Neuronal stem cell (in vitro differentiated cells): ENCODE measurements around the gene NUDT6.
"Not testable (repeated sequence)": the region's sequence is repeated elsewhere in the genome, so short reads cannot be mapped to it uniquely, and the experiment has no call there.

ENCODE experiments used
- DNase-seq: peaks from one replicate; pipeline ENCODE4 v3.0.0-alpha.2; 2013; ENCODE audit warnings: low spot score
- H2AFZ ChIP-seq: one replicate; pipeline ENCODE4 v1.6.1; 2013; ENCODE audit warnings: mild to moderate bottlenecking, low read length, inconsistent platforms
- H2AK5ac ChIP-seq: 2 replicates; pipeline ENCODE4 v1.6.1; 2013; ENCODE audit warnings: low read depth, mild to moderate bottlenecking, inconsistent platforms, low read length, moderate library complexity, mixed read lengths
- H2BK120ac ChIP-seq: 2 replicates; pipeline ENCODE4 v1.6.1; 2013; ENCODE audit warnings: low read depth, mild to moderate bottlenecking, inconsistent platforms, low read length, moderate library complexity, mixed read lengths
- H2BK12ac ChIP-seq: one replicate; pipeline ENCODE4 v1.6.1; 2013; ENCODE audit warnings: low read length, inconsistent platforms
- H2BK15ac ChIP-seq: 2 replicates; pipeline ENCODE4 v1.6.1; 2013; ENCODE audit warnings: mild to moderate bottlenecking, low read length, inconsistent platforms, mixed read lengths
- H2BK5ac ChIP-seq: one replicate; pipeline ENCODE4 v1.6.1; 2013; ENCODE audit warnings: inconsistent platforms, mild to moderate bottlenecking, low read length, moderate library complexity
- H3K14ac ChIP-seq: one replicate; pipeline ENCODE4 v1.6.1; 2013; ENCODE audit warnings: low read length, inconsistent platforms
- H3K18ac ChIP-seq: 2 replicates; pipeline ENCODE4 v1.6.1; 2013; ENCODE audit warnings: low read length, inconsistent platforms
- H3K23ac ChIP-seq: 2 replicates; pipeline ENCODE4 v1.6.1; 2013; ENCODE audit warnings: low read depth, mild to moderate bottlenecking, mixed read lengths, low read length, inconsistent platforms; ENCODE audit not compliant: poor library complexity
- H3K27ac ChIP-seq: replicated peaks from 3 replicates; pipeline ENCODE4 v1.5.1; 2013; ENCODE audit warnings: low read length, inconsistent platforms
- H3K27me3 ChIP-seq, 3 experiments: 2 replicates each; pipeline ENCODE4 v1.6.1; 2013; ENCODE audit warnings: low read length in 3 of 3, mild to moderate bottlenecking in 2 of 3, inconsistent platforms in 1 of 3, low read depth in 1 of 3, mixed read lengths in 1 of 3, moderate library complexity in 1 of 3; ENCODE audit not compliant: control insufficient read depth in 3 of 3, insufficient read depth in 3 of 3
- H3K36me3 ChIP-seq, 2 donors: replicated peaks in 1 of 2; 2 replicates each; pipeline ENCODE4 v1.6.1; 2013; ENCODE audit warnings: low read length in 2 of 2; ENCODE audit not compliant: control insufficient read depth in 2 of 2, insufficient read depth in 2 of 2
- H3K4ac ChIP-seq: 2 replicates; pipeline ENCODE4 v1.6.1; 2013; ENCODE audit warnings: inconsistent platforms, mild to moderate bottlenecking, low read length, moderate library complexity
- H3K4me1 ChIP-seq, 2 donors: 1 replicate in 1 of 2; 2 replicates in 1 of 2; pipeline ENCODE4 v1.6.1; 2013; ENCODE audit warnings: low read length in 2 of 2, low read depth in 1 of 2; ENCODE audit not compliant: control insufficient read depth in 2 of 2, insufficient read depth in 1 of 2
- H3K4me2 ChIP-seq: one replicate; pipeline ENCODE4 v1.6.1; 2013; ENCODE audit warnings: mild to moderate bottlenecking, low read length, inconsistent platforms; ENCODE audit not compliant: insufficient read depth, poor library complexity, severe bottlenecking
- H3K4me3 ChIP-seq, 2 donors: 2 replicates each; pipeline ENCODE4 v1.5.1; 2013; ENCODE audit warnings: low read length in 2 of 2, mild to moderate bottlenecking in 2 of 2, inconsistent platforms in 1 of 2, moderate library complexity in 1 of 2
- H3K79me1 ChIP-seq: one replicate; pipeline ENCODE4 v1.6.1; 2013; ENCODE audit warnings: low read depth, mild to moderate bottlenecking, inconsistent platforms, low read length, moderate library complexity
- H3K9ac ChIP-seq: one replicate; pipeline ENCODE4 v1.6.1; 2013; ENCODE audit warnings: mild to moderate bottlenecking, low read depth, low read length, inconsistent platforms; ENCODE audit not compliant: poor library complexity
- H3K9me3 ChIP-seq, 2 donors: replicated peaks in 1 of 2; 2 replicates each; pipeline versions ENCODE3 to v1.6.1; 2013; ENCODE audit warnings: low read length in 2 of 2, mild to moderate bottlenecking in 2 of 2, inconsistent platforms in 1 of 2, low read depth in 1 of 2, mixed read lengths in 1 of 2, moderate library complexity in 1 of 2; ENCODE audit not compliant: control insufficient read depth in 2 of 2, insufficient read depth in 1 of 2
- H4K8ac ChIP-seq: one replicate; pipeline ENCODE4 v1.6.1; 2013; ENCODE audit warnings: low read depth, mild to moderate bottlenecking, inconsistent platforms, low read length, moderate library complexity
- H4K91ac ChIP-seq: one replicate; pipeline ENCODE4 v1.6.1; 2013; ENCODE audit warnings: low read length, low read depth, mild to moderate bottlenecking, inconsistent platforms; ENCODE audit not compliant: poor library complexity
- WGBS, 2 donors: extraction: QIAGEN DNeasy Blood & Tissue Kit; methylation state at CpG; one replicate each; pipeline ENCODE4 v1.1.7; 2013; ENCODE audit warnings: missing lambda C conversion rate in 2 of 2, mixed read lengths in 1 of 2; ENCODE audit not compliant: insufficient read length in 2 of 2, insufficient replicate concordance in 1 of 2; ENCODE audit errors: extremely low coverage in 2 of 2; 5-methylcytosine and 5-hydroxymethylcytosine counted together

NUDT6 gene

DNA sequence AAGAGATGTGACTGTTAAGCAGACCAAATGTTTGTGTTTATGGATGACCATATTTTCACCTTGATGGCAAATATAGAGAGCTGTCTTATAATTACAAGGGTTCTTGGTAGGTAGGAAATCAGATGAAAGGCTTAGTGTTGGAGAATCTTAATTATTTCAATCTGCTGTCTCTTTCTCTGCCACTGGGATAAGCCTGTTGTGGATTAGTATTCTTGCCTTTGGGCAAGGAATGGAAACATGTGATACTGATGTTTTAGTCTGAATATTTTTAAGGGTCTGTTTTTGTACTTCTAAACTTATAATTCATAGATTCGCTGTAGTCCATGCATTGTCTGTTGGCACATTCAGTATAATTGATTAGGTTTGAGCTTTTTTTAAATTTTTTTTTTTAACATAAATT lies 23.7 kb upstream of the NUDT6 start:
- Histone ChIP-seq H3K9me3 (peaks cover 2 to 8% of the 10 kb centered on the region in 2 donors), H3K4me2 (no peak overlapping the region), H2BK12ac (no peak overlapping the region), H3K36me3 (peaks cover 23 to 57% of the 10 kb centered on the region in 2 donors), H2BK15ac (no peak overlapping the region), H3K9ac (no peak overlapping the region), H3K4me3 (no peak overlapping the region), H3K14ac (no peak overlapping the region), H3K27ac (no peak overlapping the region), H2BK5ac (no peak overlapping the region), H3K27me3 (no peaks in the 10 kb centered on the region), H3K4me1 (no peaks in the 10 kb centered on the region), H3K18ac (no peak overlapping the region), H3K23ac (no peak overlapping the region), H2AK5ac (no peak overlapping the region), H4K91ac (no peak overlapping the region), H3K4ac (no peak overlapping the region), H2BK120ac (no peak overlapping the region), H3K79me1 (no peaks in the 10 kb centered on the region), H2AFZ (no peak overlapping the region), H4K8ac (no peak overlapping the region)
- DNase-seq, result no peak
- no CpG with 5 or more reads among the region's 1 CpG for WGBS, 2 donors

DNA sequence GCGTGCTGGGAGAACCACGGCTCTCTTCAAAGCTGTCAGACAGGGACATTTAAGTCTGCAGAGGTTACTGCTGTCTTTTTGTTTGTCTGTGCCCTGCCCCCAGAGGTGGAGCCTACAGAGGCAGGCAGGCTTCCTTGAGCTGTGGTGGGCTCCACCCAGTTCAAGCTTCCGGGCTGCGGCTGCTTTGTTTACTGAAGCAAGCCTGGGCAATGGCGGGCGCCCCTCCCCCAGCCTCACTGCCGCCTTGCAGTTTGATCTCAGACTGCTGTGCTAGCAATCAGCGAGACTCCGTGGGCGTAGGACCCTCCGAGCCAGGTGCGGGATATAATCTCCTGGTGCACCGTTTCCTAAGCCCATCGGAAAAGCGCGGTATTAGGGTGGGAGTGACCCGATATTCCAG lies 22.7 kb upstream of the NUDT6 start:
- DNase-seq, H3K9ac ChIP-seq, H2BK12ac ChIP-seq, H3K79me1 ChIP-seq, H2BK15ac ChIP-seq, H3K23ac ChIP-seq, H2BK120ac ChIP-seq, H2AK5ac ChIP-seq, H3K27ac ChIP-seq, H4K8ac ChIP-seq, H3K18ac ChIP-seq, H2BK5ac ChIP-seq, H3K9me3 ChIP-seq, H3K4me1 ChIP-seq, H3K4me3 ChIP-seq, H3K14ac ChIP-seq, H3K4ac ChIP-seq, H3K4me2 ChIP-seq, H2AFZ ChIP-seq, H4K91ac ChIP-seq, H3K27me3 ChIP-seq: not testable (repeated sequence)
- no CpG with 5 or more reads among the region's 17 CpGs for WGBS, 2 donors
- H3K36me3 ChIP-seq, result peaks cover 17 to 49% of the 10 kb centered on the region in 2 donors

DNA sequence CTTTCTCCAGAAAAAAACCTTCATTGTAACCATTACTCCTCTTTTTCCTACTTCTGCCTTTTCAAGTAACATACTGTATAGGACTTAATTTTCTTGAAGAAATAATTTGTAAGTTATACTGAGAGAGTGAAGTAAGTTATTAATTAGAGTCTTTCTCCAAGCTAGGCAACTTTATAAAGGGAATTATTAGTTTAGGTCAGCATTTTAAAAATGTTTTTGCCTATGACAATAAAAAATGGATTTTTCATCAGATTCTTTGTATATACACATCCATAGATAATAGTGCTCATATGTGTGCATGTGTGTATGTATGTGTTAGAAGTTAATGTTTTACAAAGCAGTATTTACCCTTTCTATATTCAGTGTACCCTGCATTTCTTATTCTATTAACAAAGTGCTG lies 10.4 kb upstream of the NUDT6 start:
- H3K4me2 ChIP-seq, result no peak overlapping the region
- peaks cover 0 to 2% of the 10 kb centered on the region in 2 donors for H3K9me3 ChIP-seq
- no peak overlapping the region for H2AK5ac ChIP-seq
- no peak overlapping the region for H4K8ac ChIP-seq
- no peak overlapping the region for H2BK5ac ChIP-seq
- H3K4me3 ChIP-seq, result no peak overlapping the region
- H3K4ac ChIP-seq, result no peak overlapping the region
- H2BK120ac ChIP-seq, result no peak overlapping the region
- no peak overlapping the region for H3K18ac ChIP-seq
- no peak overlapping the region for H3K23ac ChIP-seq
- H4K91ac ChIP-seq, result no peak overlapping the region
- H2BK12ac ChIP-seq, result no peak overlapping the region
- no peaks in the 10 kb centered on the region for H3K4me1 ChIP-seq
- DNase-seq, result no peak
- no peaks in the 10 kb centered on the region for H3K27me3 ChIP-seq
- H3K9ac ChIP-seq, result no peak overlapping the region
- H2BK15ac ChIP-seq, result no peak overlapping the region
- no peak overlapping the region for H3K27ac ChIP-seq
- H3K14ac ChIP-seq, result no peak overlapping the region
- no peak overlapping the region for H2AFZ ChIP-seq
- H3K79me1 ChIP-seq, result peaks cover 2% of the 10 kb centered on the region
- peaks cover 9 to 97% of the 10 kb centered on the region in 2 donors for H3K36me3 ChIP-seq

DNA sequence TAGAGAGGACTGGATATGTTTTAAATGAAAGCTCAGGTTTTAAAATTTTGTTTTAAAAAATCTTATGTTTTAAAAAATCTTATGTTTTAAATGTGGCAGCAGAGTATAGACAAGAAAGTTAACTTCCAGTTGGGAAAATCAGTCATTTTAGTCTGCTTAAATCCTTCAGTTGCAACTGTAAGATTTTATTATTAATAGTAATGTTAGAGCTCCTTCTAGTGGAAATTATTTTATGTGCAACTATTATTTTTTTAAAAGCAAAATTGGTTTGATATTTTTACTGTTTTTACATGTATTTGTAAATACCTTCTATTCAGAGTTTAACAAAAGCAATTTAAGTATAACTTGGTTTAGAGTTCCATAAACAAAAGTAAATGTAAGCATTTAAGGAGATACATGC lies 8.5 kb upstream of the NUDT6 start:
- Histone ChIP-seq H3K4ac (no peak overlapping the region), H2AK5ac (no peak overlapping the region), H2BK15ac (no peak overlapping the region), H4K8ac (no peak overlapping the region), H2BK120ac (no peak overlapping the region), H2BK5ac (no peak overlapping the region), H3K4me3 (no peak overlapping the region), H3K27ac (no peak overlapping the region), H2AFZ (no peak overlapping the region), H3K18ac (no peak overlapping the region), H3K4me2 (no peak overlapping the region), H3K79me1 (peaks cover 2% of the 10 kb centered on the region), H3K23ac (no peak overlapping the region), H3K36me3 (peaks cover 7 to 87% of the 10 kb centered on the region in 2 donors), H3K4me1 (no peaks in the 10 kb centered on the region), H3K9me3 (peaks cover 0 to 2% of the 10 kb centered on the region in 2 donors), H3K27me3 (no peaks in the 10 kb centered on the region), H3K14ac (no peak overlapping the region), H3K9ac (no peak overlapping the region), H2BK12ac (no peak overlapping the region), H4K91ac (no peak overlapping the region)
- DNase-seq, result no peak
